Measurements from ENCODE around the gene ACP1.

ACP1 gene

DNA sequence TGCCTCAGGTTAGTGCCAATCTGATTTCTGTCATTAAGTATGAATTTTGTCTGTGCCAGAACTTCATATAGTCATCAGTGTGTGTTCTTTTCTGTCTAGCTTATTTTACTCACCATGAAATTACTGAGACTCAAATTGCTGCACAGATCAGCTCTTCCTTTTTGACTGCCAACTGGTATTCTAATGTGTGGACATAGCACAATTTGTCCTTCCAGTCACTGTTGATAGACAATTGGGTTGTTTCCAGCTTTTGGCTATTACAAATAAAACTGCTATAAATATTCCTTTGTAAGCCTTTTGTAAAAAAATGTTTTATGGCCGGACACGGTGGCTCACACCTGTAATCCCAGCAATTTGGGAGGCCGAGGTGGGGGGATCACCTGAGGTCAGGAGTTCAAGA lies 8.7 kb upstream of the ACP1 start:
- no peak for DNase-seq

- DNase-seq = no peak
These were observed 7.3 kb upstream of the ACP1 start for GRCh38 chr2:257429-257828.

DNA sequence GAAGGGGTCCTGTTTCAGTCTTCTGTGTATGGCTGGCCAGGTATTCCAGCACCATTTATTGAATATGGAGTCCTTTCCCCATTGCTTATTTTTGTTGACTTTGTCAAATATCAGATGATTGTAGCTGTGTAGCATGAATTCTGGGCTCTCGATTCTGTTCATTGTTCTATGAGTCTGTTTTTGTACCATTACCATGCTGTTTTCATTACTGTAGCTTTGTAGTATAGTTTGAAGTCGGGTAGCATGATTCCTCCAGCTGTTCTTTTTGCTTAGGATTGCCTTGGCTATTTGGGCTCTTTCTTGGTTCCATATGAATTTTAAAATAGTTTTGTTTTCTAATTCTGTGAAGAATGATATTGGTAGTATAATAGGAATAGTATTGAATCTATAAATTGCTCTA lies 6.9 kb upstream of the ACP1 start:
- DNase-seq = no peak

DNA sequence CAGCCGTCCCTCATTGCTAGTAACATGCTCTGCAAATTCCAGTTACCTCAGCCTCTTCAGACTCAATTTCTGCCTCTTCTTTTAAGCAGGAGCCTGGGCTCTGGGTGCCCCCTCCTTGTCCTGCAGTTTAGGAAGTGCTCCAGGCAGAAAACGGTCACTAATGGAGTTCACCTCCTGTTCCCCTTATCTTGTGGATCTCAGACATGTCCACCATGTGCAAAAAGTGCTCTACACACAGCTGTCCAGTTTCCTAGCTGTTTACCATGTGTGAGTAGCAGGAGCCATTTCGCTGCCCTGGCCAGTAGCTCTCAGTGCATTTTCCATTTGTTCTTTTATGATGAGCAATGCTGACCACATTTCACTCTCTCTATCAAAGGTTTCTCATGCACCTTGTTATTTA lies 5.8 kb upstream of the ACP1 start:
- DNase-seq = no peak

- no peak for DNase-seq
These were observed 4.9 kb upstream of the ACP1 start for GRCh38 chr2:259789-260331.

DNA sequence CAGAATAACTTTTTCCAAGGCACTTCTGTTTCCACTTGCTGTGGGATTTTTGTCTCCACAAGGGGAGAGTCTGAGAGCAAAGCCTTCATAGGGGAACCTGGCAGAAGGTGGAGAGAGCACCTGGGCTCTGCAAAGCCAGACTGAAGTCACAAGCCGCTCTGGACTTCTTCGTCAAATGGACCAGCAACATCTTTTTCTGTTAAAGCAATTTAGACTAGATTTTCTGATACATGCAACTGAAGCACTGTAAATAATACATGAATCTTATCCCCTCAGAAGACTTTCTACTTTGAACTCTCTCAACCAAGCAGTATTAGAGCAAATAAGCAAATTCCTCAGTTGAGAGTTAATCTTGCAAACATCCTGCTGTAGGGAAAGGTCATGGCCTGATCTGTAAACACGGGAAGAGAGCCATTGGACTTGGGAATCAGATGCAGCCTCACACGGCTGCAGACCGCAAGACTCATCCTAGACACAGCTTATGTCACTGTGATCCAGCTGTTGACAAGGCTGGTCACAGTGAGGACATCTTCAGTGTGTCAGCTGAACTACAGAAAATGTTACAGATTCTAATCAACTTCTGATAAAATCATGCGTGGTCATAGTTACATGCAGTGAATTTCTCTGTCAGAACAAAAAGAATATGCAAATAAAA lies 4.1 kb upstream of the ACP1 start:
- DNase-seq = no peak

- DNase-seq = no peak
These were observed 2.6 kb upstream of the ACP1 start for GRCh38 chr2:262117-262516.

- no peak for DNase-seq
These were observed 1.6 kb upstream of the ACP1 start for GRCh38 chr2:263022-263738.

GRCh38 chr2:263774-264492 lies 814 bp upstream of the ACP1 start, which contains the start of gene SH3YL1:
TSS of gene SH3YL1 (minus strand) at chr2:264032. CDS start at chr2:263984, 48 bp downstream.
- DNase-seq = no peak

DNA sequence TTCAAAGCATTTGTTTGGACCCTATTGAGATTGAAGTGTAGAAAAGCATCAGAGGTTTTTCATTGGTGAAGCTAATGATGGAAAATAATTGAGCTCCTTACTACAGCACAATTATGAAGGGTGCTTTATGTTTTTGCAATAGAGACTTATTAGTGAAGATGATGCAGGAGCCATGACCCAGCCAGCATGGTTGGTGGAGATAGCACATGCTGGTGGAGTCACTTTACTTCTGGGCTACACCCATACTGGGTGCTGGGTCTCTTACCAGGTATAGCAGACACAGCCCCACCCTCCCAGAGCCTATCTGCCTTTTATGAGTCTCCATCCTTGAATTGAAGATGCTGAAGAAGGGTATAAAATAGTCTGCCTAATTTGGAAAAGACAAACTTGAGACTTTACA lies 3.6 kb downstream of the ACP1 start:
- DNase-seq = no peak

GRCh38 chr2:269356-270030 lies 4.7 kb downstream of the ACP1 start:
- no peak for DNase-seq

GRCh38 chr2:270861-271260 lies 6.1 kb downstream of the ACP1 start:
- DNase-seq = no peak

- no peak for DNase-seq
These were observed 7.2 kb downstream of the ACP1 start for GRCh38 chr2:271917-272316.

DNA sequence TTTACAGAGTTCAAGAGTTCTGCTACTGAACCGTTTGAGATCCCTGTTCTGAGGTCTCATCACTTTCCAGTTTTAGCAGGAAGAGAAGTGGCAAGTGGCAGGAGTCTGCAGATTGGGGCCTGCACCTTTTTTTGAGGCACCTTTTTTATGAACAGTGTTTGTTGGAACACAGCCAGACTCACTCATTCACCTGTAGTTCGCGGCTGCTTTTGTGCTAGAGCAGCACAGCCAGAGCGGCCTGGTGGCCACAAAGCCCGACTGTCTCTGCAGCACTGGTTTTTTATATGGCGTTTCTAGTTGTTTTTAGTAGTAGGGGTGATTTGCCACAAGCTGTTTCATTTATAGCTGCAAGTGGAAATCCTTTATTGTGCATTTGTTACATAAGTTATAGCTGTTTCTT lies 8.6 kb downstream of the ACP1 start:
- no peak for DNase-seq

- no peak for DNase-seq
These were observed 9.8 kb downstream of the ACP1 start for GRCh38 chr2:274503-274902.

GRCh38 chr2:275466-275865 lies 10.7 kb downstream of the ACP1 start:
- no peak for DNase-seq

DNA sequence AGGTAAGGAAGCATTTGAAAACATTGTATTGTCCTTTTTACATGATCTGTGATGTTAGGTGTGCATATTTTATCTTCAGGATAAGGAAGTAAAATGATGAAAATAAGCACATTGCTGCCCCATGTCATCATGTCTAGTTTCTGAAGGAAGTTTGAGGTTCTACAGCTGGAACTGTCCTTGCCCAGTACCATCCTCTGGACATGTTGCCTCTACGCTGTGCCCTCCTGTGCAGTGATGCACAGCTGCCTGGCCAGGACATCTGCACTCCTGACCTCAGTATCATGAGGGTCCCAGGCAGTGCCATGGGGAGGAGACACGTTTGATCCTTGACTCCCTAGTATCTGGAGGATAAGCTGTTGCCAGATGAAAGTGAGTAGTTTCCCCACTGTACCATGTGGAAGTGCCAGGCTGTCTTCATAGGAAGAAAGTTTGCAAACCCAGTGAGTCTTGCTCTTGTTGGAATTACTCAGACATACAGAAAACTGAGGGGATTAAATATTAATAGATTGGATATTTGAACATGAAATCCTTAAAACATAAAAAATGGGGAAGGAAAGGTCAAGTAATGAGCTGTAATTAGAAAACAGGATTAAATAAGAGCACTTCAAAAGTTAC lies 13.7 kb downstream of the ACP1 start:
- no peak for DNase-seq

GRCh38 chr2:278927-279320 lies 14.2 kb downstream of the ACP1 start:
- no peak for DNase-seq

DNA sequence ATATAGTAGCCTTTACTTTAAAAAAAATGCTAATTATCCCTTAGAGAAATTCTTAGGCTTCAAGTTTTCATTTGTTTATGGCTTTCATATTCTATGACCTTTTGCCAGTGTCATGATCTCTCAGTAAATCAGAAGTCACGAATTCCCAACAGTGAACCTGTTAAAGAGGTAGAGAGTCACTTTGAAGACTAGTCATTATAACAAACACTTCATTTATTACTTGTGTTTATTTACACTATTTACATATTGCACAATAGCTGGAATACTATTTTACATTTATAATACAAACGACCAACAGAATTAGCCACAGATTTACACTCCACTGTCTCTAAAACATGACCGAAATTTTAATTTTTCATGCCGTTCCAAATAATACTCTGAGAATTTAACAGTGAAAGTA lies 14.6 kb downstream of the ACP1 start:
- DNase-seq = no peak

DNA sequence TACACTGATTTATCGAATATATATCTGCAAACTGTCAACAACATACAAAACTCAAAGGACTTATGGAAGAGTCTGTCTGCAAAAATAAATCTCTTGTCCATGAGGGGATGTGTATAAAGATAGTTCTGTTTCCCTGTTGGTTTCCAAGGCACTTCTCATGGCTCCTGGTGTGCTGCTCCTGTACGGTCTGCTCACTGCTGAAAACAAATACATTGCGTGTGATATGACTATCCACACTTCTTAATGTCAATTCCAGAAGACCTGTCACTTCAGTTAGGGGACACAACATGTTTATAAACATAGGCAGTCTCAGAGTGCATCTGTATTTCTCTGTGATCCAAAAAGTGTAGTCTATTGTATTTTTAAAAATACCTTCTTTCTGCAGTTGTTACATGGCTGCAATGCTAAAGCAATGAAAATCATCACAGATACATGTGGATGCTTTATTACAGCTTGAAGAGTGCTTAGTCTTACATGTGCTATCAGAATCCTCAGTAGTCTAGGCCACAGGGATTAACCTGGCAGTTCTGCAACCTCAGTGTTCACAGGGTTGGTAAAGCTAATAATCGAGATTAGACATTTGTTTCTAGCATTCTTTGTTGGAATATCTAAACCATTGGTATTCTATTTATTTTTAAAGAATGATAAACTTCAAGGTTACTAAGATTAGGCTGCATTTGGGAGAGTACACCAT lies 15.4 kb downstream of the ACP1 start:
- DNase-seq = no peak

GRCh38 chr2:280650-281110 lies 15.9 kb downstream of the ACP1 start:
- DNase-seq = no peak

GRCh38 chr2:281381-281780 lies 16.6 kb downstream of the ACP1 start:
- no peak for DNase-seq
